GM13976 (cell line): ENCODE data around the gene UQCRHL.

Source experiments
- DNase-seq: peaks from one replicate; pipeline ENCODE4 v3.0.0; 2012; ENCODE audit warnings: low spot score
- CTCF ChIP-seq: IDR thresholded peaks from 2 replicates; pipeline ENCODE4 v1.5.1; 2012; ENCODE audit warnings: borderline replicate concordance, mild to moderate bottlenecking; ENCODE audit not compliant: insufficient read depth; ENCODE audit errors: extremely low read depth, missing control alignments, control extremely low read depth
- in situ Hi-C: fragments of 300-500 bp; cut with MboI; formaldehyde crosslinking; loops from one replicate; pipeline ENCODE4 v1.12.0; 2022; ENCODE audit warnings: low sequenced_read_pairs, mixed read lengths, inconsistent platforms; ENCODE audit not compliant: unreplicated experiment

Gene UQCRHL

GRCh38 chr1:15807121-15807520 lies 328 bp downstream of the UQCRHL start:
- DNase-seq, result no peak
- in situ Hi-C loops, result loop anchor here (25.0 kb wide), 1 partner anchor 180 kb away; the partner anchor contains the start of gene ZBTB17
- no peak for TF ChIP-seq CTCF

GRCh38 chr1:15804060-15804459 lies 3.4 kb downstream of the UQCRHL start:
- no peak for TF ChIP-seq CTCF
- in situ Hi-C loops, result loop anchor here (25.0 kb wide), 1 partner anchor 183 kb away; the partner anchor contains the start of gene ZBTB17
- no peak for DNase-seq

GRCh38 chr1:15803380-15803779 lies 4.1 kb downstream of the UQCRHL start:
- peak; percentile 61 for TF ChIP-seq CTCF
- in situ Hi-C loops, result loop anchor here (25.0 kb wide), 1 partner anchor 184 kb away; the partner anchor contains the start of gene ZBTB17
- DNase-seq, result peak; percentile 60

- no peak for DNase-seq
- in situ Hi-C loops, result loop anchor here (25.0 kb wide), 1 partner anchor 185 kb away; the partner anchor contains the start of gene ZBTB17
- TF ChIP-seq CTCF, result no peak
Measured at GRCh38 chr1:15802234-15802965, 5.0 kb downstream of the UQCRHL start.

- no peak for TF ChIP-seq CTCF
- in situ Hi-C loops, result loop anchor here (25.0 kb wide), 1 partner anchor 187 kb away; the partner anchor contains the start of gene ZBTB17
- no peak for DNase-seq
Measured at GRCh38 chr1:15799928-15800835, 7.3 kb downstream of the UQCRHL start.

- TF ChIP-seq CTCF, result no peak
- in situ Hi-C loops, result no loop called here
- DNase-seq, result peak; percentile 49
Measured at GRCh38 chr1:15799004-15799867, 8.2 kb downstream of the UQCRHL start.
